Measurements from ENCODE around the gene RAG1. TPM values are rescaled to one million over a fixed set of nuclear protein-coding genes. Genes with fewer than 3 reads are reported as not detected.

Gene RAG1
- total and polyA plus RNA-seq, 9 of the 15 experiments (the other 6 are each of a cell fraction or from before 2014, with no cell fraction given): 0.49 to 2.5 (median 1.7) TPM

DNA sequence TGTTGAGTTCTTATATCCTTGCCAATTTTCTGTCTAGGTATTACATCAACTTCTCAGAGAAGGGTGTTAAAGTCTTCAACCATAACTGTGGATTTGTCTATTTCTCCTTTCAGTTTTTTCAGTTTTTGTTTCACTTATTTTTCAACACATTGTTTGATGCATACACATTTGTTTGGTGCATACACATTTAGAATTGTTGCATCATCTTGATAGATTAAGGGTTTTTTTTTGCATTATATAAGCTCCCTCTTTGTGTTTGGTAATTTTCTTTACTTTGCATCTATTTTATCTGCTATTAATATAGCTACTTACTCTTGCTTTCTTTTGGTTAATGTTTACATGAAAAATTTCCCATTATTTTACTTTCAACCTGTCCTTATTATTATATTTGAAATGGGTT is 37.0 kb upstream of the RAG1 start:
- BruUV-seq (replicated peaks): no TSS peak
- no peaks in the 10 kb centered on the region for H3K9me3 ChIP-seq (replicated peaks; ENCODE audit: control insufficient read depth, insufficient read depth, low read depth, low read length)
- intact Hi-C loops (cut with micrococcal nuclease): no loop called here

More for the DNA sequence above, 37.0 kb upstream of the RAG1 start:
- Histone ChIP-seq H3K9me1 (ENCODE audit: control insufficient read depth, insufficient read depth, low read length) (no peaks in the 10 kb centered on the region), H3K79me2 (ENCODE audit: control insufficient read depth, insufficient read depth, low read length) (no peaks in the 10 kb centered on the region), H3K27ac (ENCODE audit: extremely low read depth, low read depth, low read length) (no peak overlapping the region), H3K9ac (ENCODE audit: insufficient read depth in 1 of 2, low read depth in 2 of 2, low read length in 2 of 2) (no peak overlapping the region), H3K27me3 (ENCODE audit: control insufficient read depth in 2 of 2, insufficient read depth in 2 of 2, low read length in 2 of 2) (no peaks in the 10 kb centered on the region), H3K36me3 (ENCODE audit: control insufficient read depth, insufficient read depth, low read length) (no peaks in the 10 kb centered on the region), H3K4me3 (no peak overlapping the region), H3K4me2 (ENCODE audit: insufficient read depth, low read length) (no peak overlapping the region), H2AFZ (ENCODE audit: low read depth, low read length) (no peak overlapping the region), H4K20me1 (replicated peaks; ENCODE audit: control insufficient read depth, insufficient read depth, low read length) (no peaks in the 10 kb centered on the region), H3K4me1 (replicated peaks in 1 of 2; ENCODE audit: control insufficient read depth in 2 of 2, insufficient read depth in 2 of 2, low read length in 2 of 2) (no peaks in the 10 kb centered on the region)
- in situ Hi-C loops (cut with MboI): no loop called here
- ATAC-seq: no peak
- DNase-seq (ENCODE audit: extremely low read depth in 1 of 4, low spot score in 3 of 4): no peak
- CTCF ChIA-PET (ENCODE audit: low intra/inter-chr PET ratio): no interaction called here
- no peak for FAIRE-seq
- POLR2A ChIA-PET: no interaction called here
- TF ChIP-seq, protein P1, sequence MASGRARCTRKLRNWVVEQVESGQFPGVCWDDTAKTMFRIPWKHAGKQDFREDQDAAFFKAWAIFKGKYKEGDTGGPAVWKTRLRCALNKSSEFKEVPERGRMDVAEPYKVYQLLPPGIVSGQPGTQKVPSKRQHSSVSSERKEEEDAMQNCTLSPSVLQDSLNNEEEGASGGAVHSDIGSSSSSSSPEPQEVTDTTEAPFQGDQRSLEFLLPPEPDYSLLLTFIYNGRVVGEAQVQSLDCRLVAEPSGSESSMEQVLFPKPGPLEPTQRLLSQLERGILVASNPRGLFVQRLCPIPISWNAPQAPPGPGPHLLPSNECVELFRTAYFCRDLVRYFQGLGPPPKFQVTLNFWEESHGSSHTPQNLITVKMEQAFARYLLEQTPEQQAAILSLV (tag; IDR thresholded peaks at IDR 0.05): peak; percentile 57; the same call in 1 of the 2 replicates
- no peak for TF ChIP-seq PRPF4 (IDR thresholded peaks at IDR 0.05; ENCODE audit: insufficient read depth, low read depth, low read length, poor library complexity, severe bottlenecking)
- peak; percentile 61 for TF ChIP-seq ATF3 (IDR thresholded peaks at IDR 0.05)
- TF ChIP-seq ATF3 (CRISPR knock-in tag; conservative IDR thresholded peaks at IDR 0.05): no peak
- TF ChIP-seq FOXK2 (conservative IDR thresholded peaks at IDR 0.05 in 1 of 2, IDR thresholded peaks at IDR 0.05 in 1 of 2; ENCODE audit: low read depth in 2 of 2): no peak
- no peak for TF ChIP-seq DNMT1 (IDR thresholded peaks at IDR 0.05)
- TF ChIP-seq THRAP3 (IDR thresholded peaks at IDR 0.05; ENCODE audit: borderline replicate concordance): no peak
- peak; percentile 22; the same call in 1 of the 2 replicates for TF ChIP-seq CEBPB (tag; IDR thresholded peaks at IDR 0.05)
- TF ChIP-seq, protein P2, sequence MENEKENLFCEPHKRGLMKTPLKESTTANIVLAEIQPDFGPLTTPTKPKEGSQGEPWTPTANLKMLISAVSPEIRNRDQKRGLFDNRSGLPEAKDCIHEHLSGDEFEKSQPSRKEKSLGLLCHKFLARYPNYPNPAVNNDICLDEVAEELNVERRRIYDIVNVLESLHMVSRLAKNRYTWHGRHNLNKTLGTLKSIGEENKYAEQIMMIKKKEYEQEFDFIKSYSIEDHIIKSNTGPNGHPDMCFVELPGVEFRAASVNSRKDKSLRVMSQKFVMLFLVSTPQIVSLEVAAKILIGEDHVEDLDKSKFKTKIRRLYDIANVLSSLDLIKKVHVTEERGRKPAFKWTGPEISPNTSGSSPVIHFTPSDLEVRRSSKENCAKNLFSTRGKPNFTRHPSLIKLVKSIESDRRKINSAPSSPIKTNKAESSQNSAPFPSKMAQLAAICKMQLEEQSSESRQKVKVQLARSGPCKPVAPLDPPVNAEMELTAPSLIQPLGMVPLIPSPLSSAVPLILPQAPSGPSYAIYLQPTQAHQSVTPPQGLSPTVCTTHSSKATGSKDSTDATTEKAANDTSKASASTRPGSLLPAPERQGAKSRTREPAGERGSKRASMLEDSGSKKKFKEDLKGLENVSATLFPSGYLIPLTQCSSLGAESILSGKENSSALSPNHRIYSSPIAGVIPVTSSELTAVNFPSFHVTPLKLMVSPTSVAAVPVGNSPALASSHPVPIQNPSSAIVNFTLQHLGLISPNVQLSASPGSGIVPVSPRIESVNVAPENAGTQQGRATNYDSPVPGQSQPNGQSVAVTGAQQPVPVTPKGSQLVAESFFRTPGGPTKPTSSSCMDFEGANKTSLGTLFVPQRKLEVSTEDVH (IDR thresholded peaks at IDR 0.05; ENCODE audit: low read depth, partially characterized antibody): no peak
- TF ChIP-seq ZBTB33 (CRISPR knock-in tag; IDR thresholded peaks at IDR 0.05): no peak
- no peak for TF ChIP-seq CEBPG (CRISPR knock-in tag; IDR thresholded peaks at IDR 0.05)
- peak; percentile 47 to 83 for TF ChIP-seq CEBPG (tag; conservative IDR thresholded peaks at IDR 0.05 in 1 of 2, IDR thresholded peaks at IDR 0.05 in 1 of 2)
- 0 out of 2 replicates have a peak, but pooled peaks have one; percentile 63 for TF ChIP-seq ZSCAN32 (CRISPR knock-in tag; IDR thresholded peaks at IDR 0.05)
- no peak for TF ChIP-seq CHAMP1 (IDR thresholded peaks at IDR 0.05)

All from K562 (cell line).